Stimulated activated CD8-positive, alpha-beta memory T cell treated with anti-CD3 and anti-CD28 coated beads, Interleukin-7, amount 100 ng/mL, for 1 hour (primary cell): ENCODE results near the gene DDX11.
"Not testable (repeated sequence)": the region's sequence is repeated elsewhere in the genome, so short reads cannot be mapped to it uniquely, and the experiment has no call there.

Source experiments
- DNase-seq, 2 donors: peaks; one replicate each; pipeline ENCODE4 v3.0.0-alpha.2; 2020; ENCODE audit warnings: low read depth in 2 of 2

DDX11 gene

DNA sequence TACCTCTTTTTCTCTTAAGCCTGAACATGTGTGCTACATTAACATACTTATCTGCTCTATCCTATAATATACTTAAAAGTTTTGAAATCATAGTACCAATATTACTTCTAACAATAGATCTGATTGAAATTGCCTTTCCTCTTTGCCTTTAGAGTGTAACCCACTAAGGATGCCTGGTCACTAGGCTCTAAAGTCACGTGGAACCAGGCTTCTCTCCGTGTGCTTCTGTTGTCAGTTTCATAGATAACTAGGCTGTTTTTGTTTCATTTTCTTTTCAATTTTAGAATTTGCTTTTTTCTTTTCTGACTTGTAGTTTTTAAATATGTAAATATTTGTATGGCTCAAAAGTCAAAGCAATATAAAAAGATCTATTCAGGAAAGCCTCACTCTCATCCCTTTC, 25.8 kb downstream of the DDX11 start:
- DNase-seq, result not testable (repeated sequence)

DNA sequence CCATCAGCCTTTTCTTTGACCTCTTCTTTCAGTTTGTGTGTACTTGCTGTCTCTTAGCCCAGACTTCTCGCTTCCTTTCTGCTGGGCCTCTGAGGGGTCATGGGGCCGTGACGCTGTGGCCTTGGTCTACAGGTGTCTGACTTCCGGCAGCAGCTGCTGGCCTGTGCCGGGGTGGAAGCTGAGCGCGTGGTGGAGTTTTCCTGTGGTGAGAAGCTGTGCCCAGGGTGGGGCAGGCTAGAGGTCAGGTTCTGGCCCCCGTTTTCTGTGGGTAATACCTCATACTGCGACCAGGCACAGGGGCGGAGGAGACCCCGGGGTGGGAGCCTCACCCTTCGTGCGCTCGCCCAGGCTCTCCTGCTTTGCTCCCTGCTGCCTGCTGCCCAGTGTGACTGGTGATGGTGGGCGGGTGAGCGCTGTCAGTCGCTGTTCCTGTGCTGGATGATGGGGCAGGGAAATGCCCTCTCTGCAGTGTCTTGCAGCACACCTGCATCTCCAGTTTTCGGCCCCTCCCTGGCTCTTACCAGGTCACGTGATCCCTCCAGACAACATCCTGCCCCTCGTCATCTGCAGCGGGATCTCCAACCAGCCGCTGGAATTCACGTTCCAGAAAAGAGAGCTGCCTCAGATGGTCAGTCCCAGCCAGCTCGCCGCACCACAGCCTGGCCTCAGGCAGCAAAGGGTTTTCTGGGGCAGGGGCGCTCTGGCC, 27.0 kb downstream of the DDX11 start:
- DNase-seq, result not testable (repeated sequence)

DNA sequence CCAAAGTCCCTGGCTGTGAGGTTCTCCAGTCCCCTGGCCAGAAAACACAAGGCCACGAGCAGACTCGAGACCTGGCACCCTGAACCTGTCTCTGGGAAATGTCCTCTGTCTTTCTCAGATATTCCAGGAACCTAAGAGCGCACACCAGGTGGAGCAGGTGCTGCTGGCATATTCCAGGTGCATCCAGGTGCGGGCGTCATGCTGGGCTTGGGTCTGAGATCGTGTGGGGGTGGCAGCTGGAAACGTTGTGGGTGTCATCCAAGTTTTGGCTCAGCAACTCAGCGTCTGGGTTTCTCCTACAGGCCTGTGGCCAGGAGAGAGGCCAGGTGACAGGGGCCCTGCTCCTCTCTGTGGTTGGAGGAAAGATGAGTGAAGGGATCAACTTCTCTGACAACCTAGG, 28.5 kb downstream of the DDX11 start:
- not testable (repeated sequence) for DNase-seq

DNA sequence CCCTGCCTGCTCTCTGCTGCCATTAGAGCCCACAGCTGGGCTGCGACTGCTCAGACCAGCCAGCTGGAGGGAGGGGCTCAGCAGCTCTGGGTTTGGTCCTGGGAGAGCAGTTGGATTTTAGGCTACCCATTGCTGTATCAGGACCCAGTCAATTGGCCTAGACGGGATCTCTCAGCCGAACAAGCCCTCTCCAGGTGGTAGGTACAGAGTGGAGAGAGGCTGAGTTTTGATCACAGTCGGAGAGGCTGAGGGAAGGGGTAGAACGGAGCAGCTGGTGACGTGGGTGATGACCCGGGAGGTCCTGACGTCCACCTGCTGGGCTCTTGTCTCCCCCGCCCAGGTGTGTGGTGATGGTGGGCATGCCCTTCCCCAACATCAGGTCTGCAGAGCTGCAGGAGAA, 28.9 kb downstream of the DDX11 start:
- DNase-seq, result not testable (repeated sequence)

- DNase-seq, result not testable (repeated sequence)
Measured at GRCh38 chr12:31103561-31103975, 29.9 kb downstream of the DDX11 start.

- not testable (repeated sequence) for DNase-seq
Measured at GRCh38 chr12:31104220-31104619, 30.6 kb downstream of the DDX11 start.

- not testable (repeated sequence) for DNase-seq
Measured at GRCh38 chr12:31104773-31105172, 31.1 kb downstream of the DDX11 start.

- DNase-seq, result no peak
Measured at GRCh38 chr12:31105668-31106067, 32.0 kb downstream of the DDX11 start.

GRCh38 chr12:31106101-31106803, 32.6 kb downstream of the DDX11 start:
- no peak for DNase-seq

DNA sequence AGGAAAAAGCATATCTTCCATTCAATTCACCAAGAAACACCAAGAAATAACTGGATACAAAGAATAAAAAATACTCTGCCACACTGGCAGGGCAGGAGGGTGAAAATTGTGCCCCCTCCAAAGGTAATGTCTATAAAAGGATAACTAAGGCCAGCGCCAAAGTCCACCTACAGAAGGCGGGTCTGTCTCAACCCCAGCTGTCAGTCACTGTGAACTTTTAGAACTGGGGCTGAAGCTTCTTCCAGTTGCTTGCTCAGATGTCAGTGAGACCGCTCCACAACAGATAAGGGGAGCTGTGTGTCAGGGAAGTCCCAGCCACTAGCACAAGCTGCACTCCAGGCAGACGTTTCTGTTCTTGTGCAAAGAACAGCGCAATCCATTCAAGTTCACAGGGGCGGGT, 36.1 kb downstream of the DDX11 start:
- DNase-seq, result not testable (repeated sequence)

- not testable (repeated sequence) for DNase-seq
Measured at GRCh38 chr12:31110263-31110662, 36.6 kb downstream of the DDX11 start.

- not testable (repeated sequence) for DNase-seq
Measured at GRCh38 chr12:31115092-31115601, 41.5 kb downstream of the DDX11 start.

- DNase-seq, result not testable (repeated sequence)
Measured at GRCh38 chr12:31116846-31117202, 43.2 kb downstream of the DDX11 start.

- peak; percentile 25 to 40 for DNase-seq
Measured at GRCh38 chr12:31117203-31118011, 43.7 kb downstream of the DDX11 start.

GRCh38 chr12:31118347-31119191, 44.9 kb downstream of the DDX11 start:
- DNase-seq, result no peak

GRCh38 chr12:31119192-31119802, 45.6 kb downstream of the DDX11 start:
- DNase-seq, result no peak

- no peak for DNase-seq
Measured at GRCh38 chr12:31119803-31120211, 46.1 kb downstream of the DDX11 start.

- DNase-seq, result no peak
Measured at GRCh38 chr12:31120392-31121008, 46.8 kb downstream of the DDX11 start.

- DNase-seq, result not testable (repeated sequence)
Measured at GRCh38 chr12:31121022-31121728, 47.5 kb downstream of the DDX11 start.

- DNase-seq, result no peak
Measured at GRCh38 chr12:31122481-31122880, 48.8 kb downstream of the DDX11 start.
